ENCODE results near the gene OLIG2.
A peak's percentile ranks its signal among the peaks of the same experiment; 100 is the strongest.

Gene OLIG2

DNA sequence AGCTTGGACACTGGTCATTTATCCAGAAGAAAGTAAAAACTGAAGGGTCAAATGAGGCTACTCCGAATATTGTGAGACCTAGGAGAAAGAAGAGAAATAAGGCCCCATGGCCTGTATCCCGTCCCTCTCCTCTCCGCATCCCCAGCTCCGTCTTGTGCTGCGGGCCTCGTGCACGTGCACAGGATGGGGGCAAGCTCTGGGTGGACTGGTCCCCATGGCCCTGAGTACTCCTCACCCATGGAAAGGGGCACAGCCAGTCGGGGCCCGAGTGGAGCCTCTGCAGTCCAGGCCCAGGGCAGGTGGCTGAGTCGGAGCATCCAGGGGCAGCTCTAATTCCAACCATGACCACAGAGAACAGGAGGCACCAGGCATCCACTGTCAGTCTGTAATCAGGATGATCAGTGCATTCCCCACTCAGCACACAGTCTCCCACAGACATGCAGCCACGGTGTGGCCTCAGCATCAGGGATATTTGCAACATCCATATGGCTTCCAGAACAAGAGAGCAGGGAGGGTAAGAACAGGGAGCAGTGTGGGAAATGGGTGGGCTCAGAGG, 31.7 kb downstream of the OLIG2 start:
- in situ Hi-C loops (cut with HindIII; ENCODE audit: low pct_ligation_motif_present, low pct_unique_long_range_greater_than_20kb, low sequenced_read_pairs): no loop called here
- no peak for DNase-seq

DNA sequence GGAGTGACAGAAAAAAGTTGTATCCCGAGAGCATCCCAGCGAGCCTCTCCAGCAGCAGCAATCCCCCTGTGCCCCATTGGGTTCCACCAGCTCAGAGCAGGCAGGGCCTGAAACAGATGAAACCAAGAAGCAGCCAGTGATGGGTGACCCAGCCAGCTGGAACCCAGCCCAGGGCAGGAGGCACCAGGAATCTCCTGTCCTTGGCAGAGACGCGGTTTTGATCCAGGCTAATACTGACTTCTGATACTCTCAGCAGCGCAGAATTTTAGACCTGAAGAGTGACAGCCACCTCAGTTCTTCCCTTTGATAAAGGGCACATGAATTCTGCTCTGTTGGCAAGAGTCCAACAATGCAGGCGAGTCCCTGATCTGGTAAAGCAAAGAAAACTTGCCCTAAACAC, 32.8 kb downstream of the OLIG2 start:
- in situ Hi-C loops (cut with HindIII; ENCODE audit: low pct_ligation_motif_present, low pct_unique_long_range_greater_than_20kb, low sequenced_read_pairs): no loop called here
- DNase-seq: no peak

DNA sequence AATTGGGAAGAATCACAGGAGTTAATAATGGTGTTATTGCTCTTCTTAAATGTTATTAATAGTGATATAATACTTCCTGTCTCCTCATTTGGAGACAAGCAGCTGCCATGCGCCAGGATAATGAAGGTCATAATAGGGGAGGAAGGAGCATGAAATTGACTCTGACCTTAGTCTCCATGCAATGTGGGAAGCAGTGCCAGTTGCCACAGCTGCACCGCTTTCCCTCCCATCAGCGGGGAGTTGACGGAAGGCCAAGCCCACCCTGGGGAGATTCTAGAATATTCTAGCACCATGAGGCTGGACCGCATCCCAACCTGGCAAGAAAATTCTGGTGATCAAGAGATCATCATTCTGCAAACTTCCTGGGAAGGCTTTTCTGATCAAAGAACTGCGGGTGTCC, 33.2 kb downstream of the OLIG2 start:
- DNase-seq: no peak
- in situ Hi-C loops (cut with HindIII; ENCODE audit: low pct_ligation_motif_present, low pct_unique_long_range_greater_than_20kb, low sequenced_read_pairs): no loop called here

DNA sequence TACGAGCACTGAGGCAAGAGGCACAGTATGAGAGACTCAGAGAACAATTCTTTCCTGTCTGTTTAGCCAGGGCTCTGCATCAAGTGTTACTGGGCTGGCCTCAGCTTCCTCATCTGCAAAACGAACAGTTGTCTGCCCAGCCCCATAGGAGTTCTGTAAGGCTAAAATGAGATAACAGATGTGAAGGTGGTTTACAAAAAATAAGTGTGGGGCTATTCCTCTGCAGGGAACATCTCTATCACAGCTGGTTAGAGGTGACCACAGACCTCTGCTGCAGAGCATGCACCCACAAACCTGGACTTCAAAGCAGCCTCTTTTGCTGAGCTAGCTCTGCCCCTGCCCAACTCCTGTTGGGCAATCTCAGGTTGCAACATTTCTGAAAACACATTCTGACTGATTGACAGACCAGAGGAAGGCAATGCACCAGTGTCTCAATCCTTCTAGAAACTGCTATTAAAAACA, 33.7 kb downstream of the OLIG2 start:
- in situ Hi-C loops (cut with HindIII; ENCODE audit: low pct_ligation_motif_present, low pct_unique_long_range_greater_than_20kb, low sequenced_read_pairs): no loop called here
- DNase-seq: no peak

DNA sequence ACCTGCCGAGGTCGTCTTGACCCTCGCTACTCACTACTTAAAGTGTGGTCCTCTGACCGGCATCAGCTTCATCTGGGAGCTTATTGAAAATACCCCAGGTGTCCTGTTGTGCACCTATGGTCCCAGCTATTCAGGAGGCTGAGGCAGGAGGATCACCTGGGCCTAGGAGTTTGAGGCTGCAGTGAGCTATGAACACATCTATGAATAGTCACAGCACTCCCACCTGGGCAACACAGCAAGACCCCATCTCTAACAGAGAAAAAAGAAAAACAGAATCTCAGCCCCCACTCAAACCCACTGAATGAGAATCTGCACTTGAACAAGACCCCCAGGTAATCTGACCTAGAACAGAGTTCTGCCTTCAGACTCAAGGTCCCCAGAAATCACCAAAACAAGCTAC, 35.5 kb downstream of the OLIG2 start:
- no peak for DNase-seq
- in situ Hi-C loops (cut with HindIII; ENCODE audit: low pct_ligation_motif_present, low pct_unique_long_range_greater_than_20kb, low sequenced_read_pairs): no loop called here

DNA sequence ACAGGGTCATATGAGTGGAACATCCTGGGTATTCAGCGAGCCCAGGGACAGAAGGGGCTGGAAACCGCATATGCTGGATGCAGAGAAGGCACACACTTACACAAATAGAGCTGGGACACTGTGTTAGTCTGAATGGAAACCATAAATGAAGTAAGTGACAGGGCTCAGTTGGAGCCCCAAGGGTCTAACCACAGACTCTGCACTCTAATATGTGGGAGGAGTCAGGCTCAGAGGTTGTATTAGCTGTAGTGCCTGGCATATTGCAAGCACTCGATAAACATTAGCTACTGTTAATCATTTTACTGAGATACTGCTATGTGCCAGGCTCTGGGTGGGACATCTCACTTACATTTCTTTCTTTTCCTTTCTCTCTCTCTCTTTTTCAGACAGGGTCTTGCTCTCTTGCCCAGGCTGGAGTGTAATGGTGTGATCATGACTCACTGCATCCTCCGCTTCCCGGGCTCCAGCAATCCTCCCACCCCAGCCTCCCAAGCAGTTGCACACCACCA, 37.7 kb downstream of the OLIG2 start:
- DNase-seq: no peak
- in situ Hi-C loops (cut with HindIII; ENCODE audit: low pct_ligation_motif_present, low pct_unique_long_range_greater_than_20kb, low sequenced_read_pairs): no loop called here

DNA sequence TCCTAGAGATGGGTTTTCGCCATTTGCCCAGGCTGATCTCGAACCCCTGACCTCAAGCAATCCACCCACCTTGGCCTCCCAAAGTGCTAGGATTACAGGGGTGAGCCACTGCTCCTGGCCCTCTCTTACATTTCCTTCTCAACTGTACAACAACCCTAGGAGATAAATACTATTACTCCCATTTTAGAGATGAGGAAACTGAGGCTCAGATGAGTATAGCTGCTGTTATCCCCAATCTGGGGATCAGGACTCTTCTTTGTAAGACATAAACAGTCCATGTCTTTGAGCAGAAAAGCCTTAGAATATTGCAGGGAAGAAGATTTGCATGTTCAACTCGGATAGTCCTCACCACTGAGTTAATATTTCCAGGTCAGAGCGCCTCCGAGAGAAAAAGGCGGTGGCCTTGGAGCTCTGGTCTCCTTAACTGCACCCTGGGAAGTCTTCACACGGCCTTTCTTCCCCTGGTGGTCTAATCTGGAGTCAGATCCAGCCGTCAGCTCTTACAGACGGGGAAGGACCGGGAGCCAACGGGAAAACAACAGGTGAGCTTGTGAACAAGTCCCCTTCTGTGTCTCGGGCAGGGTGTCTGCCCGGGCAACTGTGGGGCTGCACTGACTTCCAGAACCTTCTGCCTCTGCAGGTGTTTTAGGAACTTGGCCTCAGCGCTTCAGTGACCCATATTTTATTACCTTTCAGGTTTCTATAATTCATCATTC, 38.3 kb downstream of the OLIG2 start:
- in situ Hi-C loops (cut with HindIII; ENCODE audit: low pct_ligation_motif_present, low pct_unique_long_range_greater_than_20kb, low sequenced_read_pairs): no loop called here
- DNase-seq: no peak

DNA sequence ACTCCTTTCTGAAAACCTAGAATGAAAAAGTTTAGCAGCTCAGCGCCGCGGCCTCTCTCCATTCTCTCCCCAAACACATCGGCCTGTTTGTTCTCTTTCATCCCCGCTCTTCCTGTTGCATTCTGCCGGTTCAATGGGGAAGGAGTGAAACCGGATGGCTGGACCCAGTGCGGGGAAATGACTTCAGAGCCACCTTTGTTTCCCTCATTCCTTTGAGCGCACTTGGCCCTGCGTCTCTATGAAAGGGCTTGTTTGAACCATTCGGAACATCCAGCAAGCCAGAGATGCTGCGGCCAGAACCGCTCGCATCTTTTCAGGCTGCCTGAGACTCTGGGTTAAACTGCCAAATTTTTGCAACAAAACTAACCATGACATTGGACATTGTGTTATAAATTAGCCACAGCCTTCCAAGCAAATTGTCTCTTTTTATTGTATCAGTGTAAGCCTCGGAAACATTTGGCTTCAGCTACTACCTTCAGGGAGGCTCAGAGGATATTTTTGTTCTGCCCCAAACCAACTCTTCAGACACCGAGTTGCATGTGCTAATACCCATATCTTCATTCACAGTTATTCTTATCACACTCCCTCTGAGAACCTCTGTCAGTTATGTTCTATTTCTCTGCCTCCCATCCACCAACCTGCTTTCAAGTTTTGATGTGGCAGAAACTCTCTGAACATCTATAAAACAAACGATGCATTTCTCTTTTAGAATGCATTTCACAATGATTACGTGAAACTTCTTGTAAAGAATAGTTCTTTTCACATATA, 39.1 kb downstream of the OLIG2 start:
- in situ Hi-C loops (cut with HindIII; ENCODE audit: low pct_ligation_motif_present, low pct_unique_long_range_greater_than_20kb, low sequenced_read_pairs): no loop called here
- DNase-seq: no peak

DNA sequence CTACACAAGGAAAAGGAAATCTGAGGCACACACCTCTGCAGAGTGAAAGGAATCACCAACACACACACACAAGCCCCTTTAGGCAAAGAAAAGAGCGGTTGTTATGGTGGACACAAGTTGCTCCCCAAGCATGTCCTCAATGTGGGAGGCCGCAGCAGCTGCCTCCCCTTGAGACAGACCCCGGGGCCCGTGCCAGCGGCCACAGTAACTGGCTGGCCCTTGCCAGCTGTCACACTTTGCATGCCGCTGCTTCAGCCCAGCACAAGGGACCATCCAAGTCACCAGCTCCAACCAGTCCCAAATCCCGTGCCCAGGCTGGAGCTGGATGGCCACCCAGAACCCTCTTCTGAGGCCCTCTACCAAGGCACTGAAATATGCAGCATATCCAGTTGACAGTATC, 41.3 kb downstream of the OLIG2 start:
- in situ Hi-C loops (cut with HindIII; ENCODE audit: low pct_ligation_motif_present, low pct_unique_long_range_greater_than_20kb, low sequenced_read_pairs): no loop called here
- DNase-seq: no peak

DNA sequence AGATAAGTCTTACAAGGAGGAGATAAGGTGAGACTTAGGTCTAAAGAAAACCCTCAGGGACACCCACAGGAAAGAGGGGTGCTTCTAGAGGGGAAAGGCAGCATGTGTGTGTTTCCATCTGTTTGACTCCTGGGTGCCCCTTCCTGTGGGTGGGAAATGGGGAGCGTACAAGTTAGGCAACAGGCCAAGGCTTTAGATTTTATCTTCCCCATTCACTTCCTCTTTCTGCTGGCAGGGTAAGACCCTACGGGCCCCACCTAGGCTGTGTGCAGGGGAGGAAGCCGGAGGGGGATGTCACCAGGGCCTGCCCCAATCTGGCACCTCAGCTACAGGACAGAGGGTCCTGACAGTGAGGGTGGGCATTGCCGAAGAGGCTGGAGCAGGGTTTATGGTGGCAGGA, 41.7 kb downstream of the OLIG2 start:
- in situ Hi-C loops (cut with HindIII; ENCODE audit: low pct_ligation_motif_present, low pct_unique_long_range_greater_than_20kb, low sequenced_read_pairs): no loop called here
- no peak for DNase-seq

DNA sequence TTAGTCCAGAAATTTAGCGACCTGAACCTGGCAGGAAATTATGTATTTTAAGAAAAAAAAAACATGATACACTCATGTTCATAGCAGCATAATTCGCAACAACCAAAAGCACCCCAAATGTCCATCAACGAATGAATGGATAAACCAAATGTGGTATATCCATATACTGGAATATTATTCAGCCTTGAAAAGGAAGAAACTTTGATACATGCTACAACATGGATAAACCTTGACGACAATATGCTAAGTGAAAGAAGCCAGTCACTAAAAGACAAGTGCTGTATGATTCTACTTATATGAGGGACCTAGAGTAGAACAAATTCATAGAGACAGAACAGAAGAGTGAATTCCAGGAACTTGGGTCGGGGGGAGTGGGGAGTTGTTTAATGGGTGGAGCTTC, 43.5 kb downstream of the OLIG2 start:
- no peak for DNase-seq
- in situ Hi-C loops (cut with HindIII; ENCODE audit: low pct_ligation_motif_present, low pct_unique_long_range_greater_than_20kb, low sequenced_read_pairs): no loop called here

DNA sequence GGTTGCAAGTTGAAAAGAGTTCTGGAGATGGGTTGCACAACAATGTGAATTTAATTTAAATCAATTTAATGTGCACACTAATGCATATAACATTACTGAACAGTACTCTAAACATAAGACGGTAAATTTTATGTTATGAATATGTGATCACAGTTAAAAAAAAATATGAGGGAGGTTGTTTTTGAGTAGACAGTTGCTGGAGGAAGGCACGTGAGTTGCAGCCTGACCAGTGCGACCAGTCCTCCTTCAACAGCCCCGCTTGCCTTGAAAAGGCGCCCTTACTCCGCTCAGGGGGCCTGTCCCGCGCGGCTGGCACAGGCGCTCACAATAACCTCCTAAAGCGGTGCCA, 43.9 kb downstream of the OLIG2 start:
- no peak for DNase-seq
- in situ Hi-C loops (cut with HindIII; ENCODE audit: low pct_ligation_motif_present, low pct_unique_long_range_greater_than_20kb, low sequenced_read_pairs): no loop called here

DNA sequence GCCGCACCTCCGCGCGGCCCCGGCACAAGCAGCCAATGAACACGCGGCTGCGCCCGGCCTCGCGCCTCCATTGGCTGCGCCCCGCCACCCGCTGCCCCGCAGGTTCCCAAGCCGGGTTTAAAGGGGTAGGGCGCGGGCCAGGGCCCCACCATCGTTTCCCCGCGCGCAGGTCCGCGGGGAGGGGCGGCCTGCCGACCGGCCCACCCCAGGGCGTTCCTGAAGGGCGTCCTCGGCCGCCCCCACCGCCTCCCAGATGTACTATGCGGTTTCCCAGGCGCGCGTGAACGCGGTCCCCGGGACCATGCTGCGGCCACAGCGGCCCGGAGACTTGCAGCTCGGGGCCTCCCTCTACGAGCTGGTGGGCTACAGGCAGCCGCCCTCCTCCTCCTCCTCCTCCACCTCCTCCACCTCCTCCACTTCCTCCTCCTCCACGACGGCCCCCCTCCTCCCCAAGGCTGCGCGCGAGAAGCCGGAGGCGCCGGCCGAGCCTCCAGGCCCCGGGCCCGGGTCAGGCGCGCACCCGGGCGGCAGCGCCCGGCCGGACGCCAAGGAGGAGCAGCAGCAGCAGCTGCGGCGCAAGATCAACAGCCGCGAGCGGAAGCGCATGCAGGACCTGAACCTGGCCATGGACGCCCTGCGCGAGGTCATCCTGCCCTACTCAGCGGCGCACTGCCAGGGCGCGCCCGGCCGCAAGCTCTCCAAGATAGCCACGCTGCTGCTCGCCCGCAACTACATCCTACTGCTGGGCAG, 44.4 kb downstream of the OLIG2 start, which contains the start of gene OLIG1:
TSS of gene OLIG1 (plus strand) at position 148 of the 750 bp plus-strand sequence. CDS start at position 254, 106 bp downstream.
- DNase-seq: peak; percentile 35
- in situ Hi-C loops (cut with HindIII; ENCODE audit: low pct_ligation_motif_present, low pct_unique_long_range_greater_than_20kb, low sequenced_read_pairs): no loop called here

DNA sequence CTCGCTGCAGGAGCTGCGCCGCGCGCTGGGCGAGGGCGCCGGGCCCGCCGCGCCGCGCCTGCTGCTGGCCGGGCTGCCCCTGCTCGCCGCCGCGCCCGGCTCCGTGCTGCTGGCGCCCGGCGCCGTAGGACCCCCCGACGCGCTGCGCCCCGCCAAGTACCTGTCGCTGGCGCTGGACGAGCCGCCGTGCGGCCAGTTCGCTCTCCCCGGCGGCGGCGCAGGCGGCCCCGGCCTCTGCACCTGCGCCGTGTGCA, 44.9 kb downstream of the OLIG2 start:
- in situ Hi-C loops (cut with HindIII; ENCODE audit: low pct_ligation_motif_present, low pct_unique_long_range_greater_than_20kb, low sequenced_read_pairs): no loop called here
- no peak for DNase-seq

DNA sequence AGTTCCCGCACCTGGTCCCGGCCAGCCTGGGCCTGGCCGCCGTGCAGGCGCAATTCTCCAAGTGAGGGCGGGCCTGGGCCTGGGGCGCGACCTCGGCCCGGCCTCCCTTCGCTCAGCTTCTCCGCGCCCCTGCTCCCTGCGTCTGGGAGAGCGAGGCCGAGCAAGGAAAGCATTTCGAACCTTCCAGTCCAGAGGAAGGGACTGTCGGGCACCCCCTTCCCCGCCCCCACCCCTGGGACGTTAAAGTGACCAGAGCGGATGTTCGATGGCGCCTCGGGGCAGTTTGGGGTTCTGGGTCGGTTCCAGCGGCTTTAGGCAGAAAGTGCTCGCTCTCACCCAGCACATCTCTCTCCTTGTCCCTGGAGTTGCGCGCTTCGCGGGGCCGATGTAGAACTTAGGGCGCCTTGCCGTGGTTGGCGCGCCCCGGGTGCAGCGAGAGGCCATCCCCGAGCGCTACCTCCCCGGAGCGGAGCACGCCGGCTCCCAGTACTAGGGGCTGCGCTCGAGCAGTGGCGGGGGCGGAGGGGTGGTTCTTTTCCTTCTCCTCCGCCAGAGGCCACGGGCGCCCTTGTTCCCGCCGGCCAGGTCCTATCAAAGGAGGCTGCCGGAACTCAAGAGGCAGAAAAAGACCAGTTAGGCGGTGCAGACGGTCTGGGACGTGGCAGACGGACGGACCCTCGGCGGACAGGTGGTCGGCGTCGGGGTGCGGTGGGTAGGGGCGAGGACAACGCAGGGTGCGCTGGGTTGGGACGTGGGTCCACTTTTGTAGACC, 45.4 kb downstream of the OLIG2 start:
- in situ Hi-C loops (cut with HindIII; ENCODE audit: low pct_ligation_motif_present, low pct_unique_long_range_greater_than_20kb, low sequenced_read_pairs): no loop called here
- no peak for DNase-seq

DNA sequence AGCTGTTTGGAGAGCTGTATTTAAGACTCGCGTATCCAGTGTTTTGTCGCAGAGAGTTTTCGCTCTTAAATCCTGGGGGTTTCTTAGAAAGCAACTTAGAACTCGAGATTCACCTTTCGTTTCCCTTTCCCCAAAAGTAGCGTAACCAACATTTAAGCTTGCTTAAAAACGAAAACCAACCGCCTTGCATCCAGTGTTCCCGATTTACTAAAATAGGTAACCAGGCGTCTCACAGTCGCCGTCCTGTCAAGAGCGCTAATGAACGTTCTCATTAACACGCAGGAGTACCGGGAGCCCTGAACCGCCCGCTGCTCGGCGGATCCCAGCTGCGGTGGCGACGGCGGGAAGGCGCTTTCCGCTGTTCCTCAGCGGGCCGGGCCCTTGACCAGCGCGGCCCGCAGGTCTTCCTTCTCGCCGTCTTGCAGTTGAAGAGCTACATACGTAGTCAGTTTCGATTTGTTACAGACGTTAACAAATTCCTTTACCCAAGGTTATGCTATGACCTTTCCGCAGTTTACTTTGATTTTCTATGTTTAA, 46.1 kb downstream of the OLIG2 start:
- DNase-seq: no peak
- in situ Hi-C loops (cut with HindIII; ENCODE audit: low pct_ligation_motif_present, low pct_unique_long_range_greater_than_20kb, low sequenced_read_pairs): no loop called here

DNA sequence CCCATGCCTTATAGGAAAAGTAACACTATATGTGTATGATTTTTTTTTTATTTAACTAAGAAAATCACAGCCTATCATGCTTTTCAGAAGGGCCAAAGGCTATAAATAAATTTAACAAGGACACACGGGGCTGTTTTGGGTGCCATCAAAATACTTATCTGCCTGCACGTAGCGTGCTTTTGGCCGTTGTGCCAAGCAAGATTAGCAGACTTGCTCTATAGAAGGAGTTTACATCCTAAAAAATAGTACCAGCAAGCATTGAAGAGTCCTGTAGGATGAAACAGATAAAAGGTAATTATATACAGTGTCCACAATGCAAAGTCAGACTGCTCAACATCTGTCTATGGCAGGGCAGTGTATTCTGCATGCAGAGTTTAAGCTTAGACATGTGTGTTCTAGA, 47.9 kb downstream of the OLIG2 start:
- DNase-seq: no peak
- in situ Hi-C loops (cut with HindIII; ENCODE audit: low pct_ligation_motif_present, low pct_unique_long_range_greater_than_20kb, low sequenced_read_pairs): no loop called here

DNA sequence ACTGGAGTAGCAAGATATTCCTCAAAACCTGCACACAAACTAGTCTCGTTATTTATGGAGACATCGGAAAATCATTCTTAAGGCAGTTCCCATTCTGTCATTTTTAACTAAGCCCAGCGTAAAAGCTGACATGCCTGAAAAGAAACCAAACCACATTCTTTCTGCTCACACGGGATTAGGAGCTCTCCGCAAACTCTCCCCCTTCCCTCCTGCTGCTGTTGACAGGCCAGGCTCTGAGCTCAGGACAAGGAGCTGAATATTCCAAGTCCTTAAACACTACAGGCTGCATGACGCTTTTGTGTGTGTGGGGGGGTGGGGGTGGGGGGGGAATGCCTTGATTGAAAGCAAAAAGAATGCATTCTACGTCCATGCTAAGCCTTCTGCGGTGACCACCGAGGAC, 49.4 kb downstream of the OLIG2 start:
- no peak for DNase-seq

More for the DNA sequence above, 49.4 kb downstream of the OLIG2 start:
- in situ Hi-C loops (cut with HindIII; ENCODE audit: low pct_ligation_motif_present, low pct_unique_long_range_greater_than_20kb, low sequenced_read_pairs): no loop called here
